HepG2 (cell line): ENCODE results near the gene B3GNT9. TPM values are rescaled to one million over a fixed set of nuclear protein-coding genes. Genes with fewer than 3 reads are reported as not detected.

Source experiments
- AHR ChIP-seq: IDR thresholded peaks from 2 replicates; pipeline ENCODE4 v1.6.1; 2018; ENCODE audit warnings: missing genetic modification reagents, missing compliant biosample characterization
- ASH2L ChIP-seq: fragments of 300-600, 200-600 bp; sonication (generic); IDR thresholded peaks from 2 replicates; pipeline ENCODE4 v1.7.0; 2017; ENCODE audit warnings: low read depth, mild to moderate bottlenecking, moderate library complexity, mixed read lengths, low read length; ENCODE audit not compliant: insufficient read length
- ATF6 ChIP-seq: sonication (generic); formaldehyde crosslinking; conservative IDR thresholded peaks from 2 replicates; pipeline ENCODE4 v1.4.0; 2020; ENCODE audit warnings: missing genetic modification reagents
- CEBPB ChIP-seq: IDR thresholded peaks from 2 replicates; pipeline ENCODE4 v1.6.1; 2011; ENCODE audit warnings: low read depth, low read length, improper control_type of control experiment, borderline replicate concordance
- HNF1B ChIP-seq: sonication (generic); formaldehyde crosslinking; IDR thresholded peaks from 2 replicates; pipeline ENCODE4 v1.5.1; 2020; ENCODE audit warnings: mild to moderate bottlenecking, moderate library complexity, missing genetic modification reagents
- IRF2 ChIP-seq: IDR thresholded peaks from 2 replicates; pipeline ENCODE4 v1.6.1; 2018; ENCODE audit warnings: missing genetic modification reagents, missing compliant biosample characterization
- RNF2 ChIP-seq: fragments of 450-650 bp; conservative IDR thresholded peaks from 2 replicates; pipeline ENCODE4 v1.6.1; 2016; ENCODE audit warnings: low read depth
- SATB2 ChIP-seq: sonication (generic); formaldehyde crosslinking; IDR thresholded peaks from 2 replicates; pipeline ENCODE4 v1.5.0; 2020; ENCODE audit warnings: missing genetic modification reagents
- SRSF9 ChIP-seq: fragments of 200-400 bp; formaldehyde crosslinking; IDR thresholded peaks from 2 replicates; pipeline ENCODE4 v1.6.1; 2018; ENCODE audit warnings: borderline replicate concordance, mild to moderate bottlenecking, low read depth, low read length; ENCODE audit not compliant: insufficient read depth, poor library complexity, severe bottlenecking
- TP53 ChIP-seq: sonication (generic); formaldehyde crosslinking; conservative IDR thresholded peaks from 2 replicates; pipeline ENCODE4 v1.4.0; 2020; ENCODE audit warnings: missing genetic modification reagents
- ZBTB38 ChIP-seq: sonication (generic); formaldehyde crosslinking; IDR thresholded peaks from 2 replicates; pipeline ENCODE4 v1.5.1; 2020; ENCODE audit warnings: mild to moderate bottlenecking, missing genetic modification reagents
- ZNF160 ChIP-seq: sonication (generic); formaldehyde crosslinking; IDR thresholded peaks from 2 replicates; pipeline ENCODE4 v1.8.0; 2022; ENCODE audit warnings: mild to moderate bottlenecking, inconsistent platforms, missing genetic modification reagents
- ZNF253 ChIP-seq: sonication (generic); formaldehyde crosslinking; IDR thresholded peaks from 2 replicates; pipeline ENCODE4 v1.8.0; 2022; ENCODE audit warnings: mild to moderate bottlenecking, missing genetic modification reagents, borderline replicate concordance
- ZNF30 ChIP-seq: sonication (generic); formaldehyde crosslinking; IDR thresholded peaks from 2 replicates; pipeline ENCODE4 v1.5.0; 2020; ENCODE audit warnings: mild to moderate bottlenecking, missing genetic modification reagents
- ZNF556 ChIP-seq: sonication (generic); formaldehyde crosslinking; IDR thresholded peaks from 2 replicates; pipeline ENCODE4 v1.4.0; 2020; ENCODE audit warnings: mild to moderate bottlenecking, missing genetic modification reagents, borderline replicate concordance
- ZNF558 ChIP-seq: sonication (generic); formaldehyde crosslinking; IDR thresholded peaks from 2 replicates; pipeline ENCODE4 v1.9.0; 2022; ENCODE audit warnings: mild to moderate bottlenecking, missing genetic modification reagents, borderline replicate concordance
- ZNF570 ChIP-seq: sonication (generic); formaldehyde crosslinking; IDR thresholded peaks from 2 replicates; pipeline ENCODE4 v1.4.0; 2020; ENCODE audit warnings: mild to moderate bottlenecking, missing genetic modification reagents, borderline replicate concordance
- ZNF883 ChIP-seq: sonication (generic); formaldehyde crosslinking; IDR thresholded peaks from 2 replicates; pipeline ENCODE4 v1.5.1; 2020; ENCODE audit warnings: mild to moderate bottlenecking, missing genetic modification reagents; ENCODE audit errors: not compliant biosample characterization
- polyA plus RNA-seq, 8 experiments: library from polyadenylated mRNA; depleted of rRNA in 3 of 8; stranded (reverse) in 7 of 8; unstranded in 1 of 8; fragments of >200 nt; fragmentation: Illumina TruSeq in 4 of 8; extraction: Trizol in 4 of 8; gene quantifications; 2 replicates each; pipeline versions ENCODE4 v1.2.1 to v1.2.3, GENCODE V29; 2011 to 2016; ENCODE audit warnings: low read depth in 4 of 8, missing spikeins in 1 of 8, mixed read lengths in 1 of 8; ENCODE audit not compliant: insufficient read depth in 1 of 8
- total RNA-seq, 5 experiments: library from RNA; depleted of rRNA; stranded (reverse); fragments of >200 nt; fragmentation: Illumina TruSeq; extraction: Trizol; gene quantifications; 2 replicates each; pipeline ENCODE4 v1.2.3, GENCODE V29; 2016; ENCODE audit warnings: low read depth in 1 of 5
- TF ChIP-seq, protein P1 (sequence below): sonication (generic); formaldehyde crosslinking; IDR thresholded peaks from 2 replicates; pipeline ENCODE4 v1.4.0; 2020; ENCODE audit warnings: missing genetic modification reagents
- TF ChIP-seq, protein P2 (sequence below): sonication (generic); formaldehyde crosslinking; IDR thresholded peaks from 2 replicates; pipeline ENCODE4 v1.4.0; 2020; ENCODE audit warnings: missing genetic modification reagents

The B3GNT9 gene
- total and polyA plus RNA-seq, 2 of the 13 experiments (the other 11 are each of a cell fraction or from before 2014, with no cell fraction given): 1.5 to 3.1 TPM

DNA sequence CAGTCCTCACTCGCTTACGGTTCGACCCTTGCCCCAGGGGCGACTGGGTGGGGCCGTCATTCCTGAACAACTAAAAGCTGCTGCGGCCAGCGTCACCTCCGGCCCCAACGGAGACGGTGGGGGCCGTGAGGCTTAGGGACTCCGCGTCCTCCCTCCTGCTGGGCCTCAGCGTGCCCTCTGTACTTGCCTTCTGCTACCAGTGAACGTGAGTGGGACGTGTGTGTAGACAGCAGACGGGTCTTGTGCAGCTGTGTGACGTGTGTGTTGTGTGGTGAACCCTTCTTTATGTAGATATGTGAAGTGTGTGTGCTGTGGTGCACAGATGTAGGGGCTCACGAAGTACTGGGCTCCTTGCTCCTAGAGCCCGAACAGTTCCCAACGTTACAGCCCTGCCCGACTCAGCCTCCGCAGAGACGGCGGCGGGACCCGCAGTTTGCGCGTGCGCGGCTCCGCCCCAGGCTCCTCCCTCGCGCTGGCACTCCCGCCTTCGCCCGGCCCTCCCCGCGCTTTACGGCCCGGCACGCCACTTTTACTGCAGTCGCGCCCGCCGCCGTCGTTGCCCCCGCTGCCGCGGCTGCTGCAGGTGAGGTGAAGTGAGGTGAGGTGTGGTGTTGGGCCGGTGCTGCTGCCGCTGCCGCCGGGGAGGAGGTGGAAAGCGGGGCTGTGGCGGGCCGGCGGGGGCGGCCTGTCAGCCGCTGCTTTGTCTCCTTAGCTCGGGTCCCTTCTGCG lies 41.2 kb downstream of the B3GNT9 start, which contains the start of gene PHAF1 (continued):
- TF ChIP-seq ZNF30 (CRISPR knock-in tag): 0 out of 2 replicates have a peak, but pooled peaks have one; percentile 65
- TF ChIP-seq SRSF9: no peak
- TF ChIP-seq, protein P1, sequence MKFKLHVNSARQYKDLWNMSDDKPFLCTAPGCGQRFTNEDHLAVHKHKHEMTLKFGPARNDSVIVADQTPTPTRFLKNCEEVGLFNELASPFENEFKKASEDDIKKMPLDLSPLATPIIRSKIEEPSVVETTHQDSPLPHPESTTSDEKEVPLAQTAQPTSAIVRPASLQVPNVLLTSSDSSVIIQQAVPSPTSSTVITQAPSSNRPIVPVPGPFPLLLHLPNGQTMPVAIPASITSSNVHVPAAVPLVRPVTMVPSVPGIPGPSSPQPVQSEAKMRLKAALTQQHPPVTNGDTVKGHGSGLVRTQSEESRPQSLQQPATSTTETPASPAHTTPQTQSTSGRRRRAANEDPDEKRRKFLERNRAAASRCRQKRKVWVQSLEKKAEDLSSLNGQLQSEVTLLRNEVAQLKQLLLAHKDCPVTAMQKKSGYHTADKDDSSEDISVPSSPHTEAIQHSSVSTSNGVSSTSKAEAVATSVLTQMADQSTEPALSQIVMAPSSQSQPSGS (CRISPR knock-in tag): 0 out of 2 replicates have a peak, but pooled peaks have one; percentile 39
- TF ChIP-seq ATF6 (CRISPR knock-in tag): peak; percentile 96; the same call in 1 of the 2 replicates
- peak; percentile 54; the same call in 1 of the 2 replicates for TF ChIP-seq ZNF558 (CRISPR knock-in tag)
- peak; percentile 51; the same call in 1 of the 2 replicates for TF ChIP-seq TP53
- TF ChIP-seq AHR (CRISPR knock-in tag): peak; percentile 59; the same call in 1 of the 2 replicates
- peak; percentile 86 for TF ChIP-seq ASH2L
- TF ChIP-seq ZNF556: peak; percentile 14; the same call in 1 of the 2 replicates
- TF ChIP-seq HNF1B: peak; percentile 87; the same call in 1 of the 2 replicates
- no peak for TF ChIP-seq ZNF570 (CRISPR knock-in tag)
- peak; percentile 82 for TF ChIP-seq IRF2 (CRISPR knock-in tag)
- TF ChIP-seq SATB2 (CRISPR knock-in tag): no peak
- TF ChIP-seq, protein P2, sequence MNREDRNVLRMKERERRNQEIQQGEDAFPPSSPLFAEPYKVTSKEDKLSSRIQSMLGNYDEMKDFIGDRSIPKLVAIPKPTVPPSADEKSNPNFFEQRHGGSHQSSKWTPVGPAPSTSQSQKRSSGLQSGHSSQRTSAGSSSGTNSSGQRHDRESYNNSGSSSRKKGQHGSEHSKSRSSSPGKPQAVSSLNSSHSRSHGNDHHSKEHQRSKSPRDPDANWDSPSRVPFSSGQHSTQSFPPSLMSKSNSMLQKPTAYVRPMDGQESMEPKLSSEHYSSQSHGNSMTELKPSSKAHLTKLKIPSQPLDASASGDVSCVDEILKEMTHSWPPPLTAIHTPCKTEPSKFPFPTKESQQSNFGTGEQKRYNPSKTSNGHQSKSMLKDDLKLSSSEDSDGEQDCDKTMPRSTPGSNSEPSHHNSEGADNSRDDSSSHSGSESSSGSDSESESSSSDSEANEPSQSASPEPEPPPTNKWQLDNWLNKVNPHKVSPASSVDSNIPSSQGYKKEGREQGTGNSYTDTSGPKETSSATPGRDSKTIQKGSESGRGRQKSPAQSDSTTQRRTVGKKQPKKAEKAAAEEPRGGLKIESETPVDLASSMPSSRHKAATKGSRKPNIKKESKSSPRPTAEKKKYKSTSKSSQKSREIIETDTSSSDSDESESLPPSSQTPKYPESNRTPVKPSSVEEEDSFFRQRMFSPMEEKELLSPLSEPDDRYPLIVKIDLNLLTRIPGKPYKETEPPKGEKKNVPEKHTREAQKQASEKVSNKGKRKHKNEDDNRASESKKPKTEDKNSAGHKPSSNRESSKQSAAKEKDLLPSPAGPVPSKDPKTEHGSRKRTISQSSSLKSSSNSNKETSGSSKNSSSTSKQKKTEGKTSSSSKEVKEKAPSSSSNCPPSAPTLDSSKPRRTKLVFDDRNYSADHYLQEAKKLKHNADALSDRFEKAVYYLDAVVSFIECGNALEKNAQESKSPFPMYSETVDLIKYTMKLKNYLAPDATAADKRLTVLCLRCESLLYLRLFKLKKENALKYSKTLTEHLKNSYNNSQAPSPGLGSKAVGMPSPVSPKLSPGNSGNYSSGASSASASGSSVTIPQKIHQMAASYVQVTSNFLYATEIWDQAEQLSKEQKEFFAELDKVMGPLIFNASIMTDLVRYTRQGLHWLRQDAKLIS (CRISPR knock-in tag): no peak
- TF ChIP-seq ZNF883 (CRISPR knock-in tag): peak; percentile 97
- no peak; the same call in 1 of the 2 replicates for TF ChIP-seq ZNF253 (CRISPR knock-in tag)
- no peak; the same call in 1 of the 2 replicates for TF ChIP-seq RNF2
- TF ChIP-seq CEBPB: no peak
- TF ChIP-seq ZNF160: peak; percentile 73; the same call in 1 of the 2 replicates
- peak; percentile 23; the same call in 1 of the 2 replicates for TF ChIP-seq ZBTB38 (CRISPR knock-in tag)
